MM.1S (cell line): ENCODE results near the gene PRKCB.
"Not testable (repeated sequence)": the region's sequence is repeated elsewhere in the genome, so short reads cannot be mapped to it uniquely, and the experiment has no call there.

Experiments
- DNase-seq: peaks from one replicate; pipeline ENCODE4 v3.0.0-alpha.2; 2015
- H2AFZ ChIP-seq: fragments of 300-600 bp; sonication (generic); 2 replicates; pipeline ENCODE4 v1.6.0; 2016; ENCODE audit warnings: antibody characterized with exemption, low read length
- H3F3A ChIP-seq: fragments of 300-600 bp; sonication (generic); 2 replicates; pipeline ENCODE4 v1.6.1; 2016; ENCODE audit warnings: mild to moderate bottlenecking, antibody characterized with exemption, low read length, moderate library complexity, mixed read lengths; ENCODE audit not compliant: insufficient read depth
- H3K27ac ChIP-seq: fragments of 300-600 bp; sonication (generic); 2 replicates; pipeline ENCODE4 v1.5.1; 2016; ENCODE audit warnings: mild to moderate bottlenecking, low read length
- H3K27me3 ChIP-seq: fragments of 300-600 bp; sonication (generic); replicated peaks from 2 replicates; pipeline ENCODE4 v1.6.0; 2016; ENCODE audit warnings: low read length; ENCODE audit not compliant: insufficient read depth
- H3K36me3 ChIP-seq: fragments of 300-600 bp; sonication (generic); replicated peaks from 2 replicates; pipeline ENCODE4 v1.6.1; 2016; ENCODE audit warnings: mild to moderate bottlenecking, low read length, mixed read lengths; ENCODE audit not compliant: insufficient read depth
- H3K4me1 ChIP-seq: fragments of 300-600 bp; sonication (generic); 2 replicates; pipeline ENCODE4 v1.6.1; 2016; ENCODE audit warnings: low read length, mixed read lengths
- H3K4me2 ChIP-seq: fragments of 300-600 bp; sonication (generic); 2 replicates; pipeline ENCODE4 v1.6.0; 2016; ENCODE audit warnings: low read depth, low read length
- H3K4me3 ChIP-seq: fragments of 300-600 bp; sonication (generic); 2 replicates; pipeline ENCODE4 v1.5.1; 2016; ENCODE audit warnings: low read length, mixed read lengths
- H3K79me2 ChIP-seq: fragments of 300-600 bp; sonication (generic); 2 replicates; pipeline ENCODE4 v1.6.1; 2016; ENCODE audit warnings: mixed run types, low read length, mixed read lengths
- H3K9ac ChIP-seq: fragments of 300-600 bp; sonication (generic); 2 replicates; pipeline ENCODE4 v1.6.1; 2016; ENCODE audit warnings: low read length, mixed read lengths
- H3K9me2 ChIP-seq: fragments of 300-600 bp; sonication (generic); replicated peaks from 2 replicates; pipeline ENCODE4 v1.6.1; 2016; ENCODE audit warnings: mild to moderate bottlenecking, low read length, mixed read lengths; ENCODE audit not compliant: insufficient read depth
- H3K9me3 ChIP-seq: fragments of 300-600 bp; sonication (generic); replicated peaks from 2 replicates; pipeline ENCODE4 v1.6.1; 2016; ENCODE audit warnings: mild to moderate bottlenecking, low read length, mixed read lengths; ENCODE audit not compliant: insufficient read depth
- H4K20me1 ChIP-seq: fragments of 300-600 bp; sonication (generic); 2 replicates; pipeline ENCODE4 v1.6.1; 2016; ENCODE audit warnings: mild to moderate bottlenecking, low read length, moderate library complexity, mixed read lengths; ENCODE audit not compliant: insufficient read depth
- EZH2 ChIP-seq: fragments of 300-600 bp; sonication (generic); optimal IDR thresholded peaks from 2 replicates; pipeline ENCODE3; 2017; ENCODE audit warnings: low read depth, mild to moderate bottlenecking, antibody characterized with exemption, low read length, mixed read lengths
- EZH2phosphoT487 ChIP-seq: fragments of 300-600 bp; sonication (generic); IDR thresholded peaks from 2 replicates; pipeline ENCODE4 v1.6.1; 2018; ENCODE audit warnings: antibody characterized with exemption, low read length
- TF ChIP-seq, protein P1 (sequence below): fragments of 300-600 bp; sonication (generic); IDR thresholded peaks from 2 replicates; pipeline ENCODE4 v1.5.1; 2016; ENCODE audit warnings: antibody characterized with exemption, low read length, mixed read lengths

PRKCB gene

DNA sequence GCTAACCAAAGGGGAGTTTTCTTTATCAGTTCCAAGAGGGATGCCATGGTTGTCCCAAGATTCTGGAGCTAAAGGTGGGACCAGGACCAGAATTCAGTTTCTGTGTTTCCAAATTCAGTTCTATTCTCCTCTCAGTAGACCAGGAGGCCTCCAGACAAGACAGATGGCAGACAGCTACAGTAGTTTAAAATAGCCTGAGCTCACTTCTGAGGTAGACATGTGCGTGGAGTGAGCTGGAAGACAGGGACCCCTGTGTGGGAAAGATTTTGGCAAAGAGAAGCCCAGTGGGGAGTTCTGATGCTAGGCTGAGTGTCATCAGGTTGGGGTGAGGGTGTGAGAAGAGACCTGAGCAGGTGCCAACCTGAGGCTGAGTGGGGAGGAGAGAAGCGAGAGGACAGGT lies 95.4 kb downstream of the PRKCB start:
- no peak for TF ChIP-seq EZH2
- TF ChIP-seq EZH2phosphoT487 = no peak
- TF ChIP-seq, protein P1, sequence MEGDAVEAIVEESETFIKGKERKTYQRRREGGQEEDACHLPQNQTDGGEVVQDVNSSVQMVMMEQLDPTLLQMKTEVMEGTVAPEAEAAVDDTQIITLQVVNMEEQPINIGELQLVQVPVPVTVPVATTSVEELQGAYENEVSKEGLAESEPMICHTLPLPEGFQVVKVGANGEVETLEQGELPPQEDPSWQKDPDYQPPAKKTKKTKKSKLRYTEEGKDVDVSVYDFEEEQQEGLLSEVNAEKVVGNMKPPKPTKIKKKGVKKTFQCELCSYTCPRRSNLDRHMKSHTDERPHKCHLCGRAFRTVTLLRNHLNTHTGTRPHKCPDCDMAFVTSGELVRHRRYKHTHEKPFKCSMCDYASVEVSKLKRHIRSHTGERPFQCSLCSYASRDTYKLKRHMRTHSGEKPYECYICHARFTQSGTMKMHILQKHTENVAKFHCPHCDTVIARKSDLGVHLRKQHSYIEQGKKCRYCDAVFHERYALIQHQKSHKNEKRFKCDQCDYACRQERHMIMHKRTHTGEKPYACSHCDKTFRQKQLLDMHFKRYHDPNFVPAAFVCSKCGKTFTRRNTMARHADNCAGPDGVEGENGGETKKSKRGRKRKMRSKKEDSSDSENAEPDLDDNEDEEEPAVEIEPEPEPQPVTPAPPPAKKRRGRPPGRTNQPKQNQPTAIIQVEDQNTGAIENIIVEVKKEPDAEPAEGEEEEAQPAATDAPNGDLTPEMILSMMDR = no peak
- Histone ChIP-seq H3K4me1 (no peaks in the 10 kb centered on the region), H4K20me1 (no peaks in the 10 kb centered on the region), H3K27ac (no peak overlapping the region), H3F3A (no peaks in the 10 kb centered on the region), H3K9me2 (no peaks in the 10 kb centered on the region), H3K9ac (no peak overlapping the region), H2AFZ (no peak overlapping the region), H3K27me3 (no peaks in the 10 kb centered on the region), H3K9me3 (no peaks in the 10 kb centered on the region), H3K36me3 (no peaks in the 10 kb centered on the region), H3K4me2 (no peak overlapping the region), H3K79me2 (no peaks in the 10 kb centered on the region), H3K4me3 (no peak overlapping the region)
- DNase-seq = no peak

DNA sequence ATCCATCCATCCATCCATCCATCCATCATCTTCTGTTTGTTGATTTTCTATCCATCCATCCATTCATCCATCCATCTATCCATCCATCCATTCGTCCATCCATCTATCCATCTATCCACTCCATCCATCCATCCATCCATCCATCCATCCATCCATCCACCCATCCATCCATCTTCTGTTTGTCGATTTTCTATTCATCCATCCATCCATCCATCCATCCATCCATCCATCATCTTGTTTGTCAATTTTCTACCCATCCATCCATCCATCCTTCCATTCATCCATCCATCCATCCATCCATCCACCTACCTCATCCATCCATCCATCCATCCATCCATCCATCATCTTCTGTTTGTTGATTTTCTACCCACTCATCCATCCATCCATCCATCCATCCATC lies 97.9 kb downstream of the PRKCB start:
- not testable (repeated sequence) for H3K27ac ChIP-seq, DNase-seq, H3K4me3 ChIP-seq, H3K9me3 ChIP-seq, H3K36me3 ChIP-seq, H3K9me2 ChIP-seq, H3K9ac ChIP-seq, H4K20me1 ChIP-seq, H3K4me2 ChIP-seq, H3K4me1 ChIP-seq, H3F3A ChIP-seq, H2AFZ ChIP-seq, H3K79me2 ChIP-seq, H3K27me3 ChIP-seq

DNA sequence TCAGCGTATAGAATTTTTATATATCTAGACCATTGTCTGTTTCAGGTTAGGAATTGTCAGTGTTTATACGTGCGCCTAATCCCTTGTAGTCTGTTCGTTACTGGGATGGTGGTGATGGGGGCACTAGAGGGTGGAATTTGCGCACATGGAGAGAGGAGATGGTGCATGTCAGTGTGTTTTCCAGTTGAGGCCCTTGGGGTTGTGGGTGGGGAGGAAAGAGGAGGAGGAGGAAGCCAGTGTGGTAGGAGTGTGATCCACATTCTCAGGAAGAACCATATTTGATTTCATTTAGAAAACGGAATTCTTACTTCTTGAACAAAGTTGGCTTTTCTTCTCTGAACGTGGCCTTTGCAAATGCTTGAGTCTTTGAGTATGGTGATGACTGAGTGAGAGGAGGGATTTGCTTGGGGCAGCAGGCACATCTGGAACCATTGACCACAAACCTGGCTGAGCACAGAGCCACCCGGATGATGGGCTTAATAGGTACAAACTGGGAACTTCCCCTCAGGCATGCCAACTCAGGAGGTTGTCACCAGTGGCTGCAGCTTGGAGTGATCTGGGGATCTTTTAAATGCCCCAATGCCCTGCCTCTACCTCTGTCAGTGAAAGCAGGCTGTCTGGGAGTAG lies 98.9 kb downstream of the PRKCB start:
- Histone ChIP-seq H3K36me3 (no peaks in the 10 kb centered on the region), H3K9ac (no peak overlapping the region), H2AFZ (no peak overlapping the region), H4K20me1 (no peaks in the 10 kb centered on the region), H3F3A (no peaks in the 10 kb centered on the region), H3K27ac (no peak overlapping the region), H3K4me3 (no peak overlapping the region), H3K9me3 (no peaks in the 10 kb centered on the region), H3K4me2 (no peak overlapping the region), H3K79me2 (no peaks in the 10 kb centered on the region), H3K27me3 (no peaks in the 10 kb centered on the region), H3K4me1 (no peaks in the 10 kb centered on the region), H3K9me2 (no peaks in the 10 kb centered on the region)
- no peak for TF ChIP-seq EZH2
- TF ChIP-seq EZH2phosphoT487 = no peak
- TF ChIP-seq, protein P1 = no peak
- DNase-seq = no peak

DNA sequence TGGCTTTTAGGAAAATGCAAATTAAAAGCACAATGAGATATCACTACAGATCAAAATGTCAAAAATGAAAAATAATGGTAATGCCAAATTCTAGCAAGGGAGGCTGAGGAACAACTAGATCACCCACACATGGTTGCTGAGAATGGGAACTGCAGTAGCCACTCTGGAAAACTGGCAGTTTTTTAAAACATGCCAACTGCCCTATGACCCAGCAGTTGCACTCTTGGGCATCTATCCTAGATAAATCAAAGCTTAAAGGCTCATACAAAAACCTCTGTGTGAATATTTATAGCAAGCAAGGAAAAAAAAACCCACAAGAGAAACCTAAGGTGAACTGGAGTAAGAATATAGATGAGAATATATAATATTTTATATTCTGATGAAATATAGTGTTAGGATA lies 104.3 kb downstream of the PRKCB start:
- no peaks in the 10 kb centered on the region for H3K79me2 ChIP-seq
- TF ChIP-seq EZH2phosphoT487 (no peak), EZH2 (no peak)
- TF ChIP-seq, protein P1 = no peak
- H3K27me3 ChIP-seq = no peaks in the 10 kb centered on the region
- no peak overlapping the region for H2AFZ ChIP-seq
- H3K36me3 ChIP-seq = no peaks in the 10 kb centered on the region
- H3K4me2 ChIP-seq = no peak overlapping the region
- H3K27ac ChIP-seq = no peak overlapping the region
- no peak overlapping the region for H3K9ac ChIP-seq
- H3K9me3 ChIP-seq = no peaks in the 10 kb centered on the region
- DNase-seq = no peak
- H3K9me2 ChIP-seq = no peaks in the 10 kb centered on the region; the same call in 1 of the 2 replicates
- no peak overlapping the region for H3K4me3 ChIP-seq
- H4K20me1 ChIP-seq = no peaks in the 10 kb centered on the region
- no peaks in the 10 kb centered on the region for H3F3A ChIP-seq
- no peaks in the 10 kb centered on the region for H3K4me1 ChIP-seq
